HT-29 (cell line): ENCODE data around the gene FGD1. TPM values are rescaled to one million over a fixed set of nuclear protein-coding genes. Genes with fewer than 3 reads are reported as not detected.
A peak's percentile ranks its signal among the peaks of the same experiment; 100 is the strongest.

Source experiments
- DNase-seq: peaks from one replicate; pipeline ENCODE4 v3.0.0-alpha.2; 2015; ENCODE audit warnings: low spot score
- total RNA-seq: library from RNA; depleted of rRNA; stranded (reverse); fragments of >200 nt; shearing (Covaris generic); gene quantifications from 2 replicates; pipeline ENCODE4 v1.2.3, GENCODE V29; 2014

FGD1 gene
- total RNA-seq, 1 experiment from 2014 or later, result 0.18 TPM

GRCh38 chrX:54473993-54474859 lies 21.8 kb downstream of the FGD1 start:
- DNase-seq, result no peak

- DNase-seq, result no peak
Measured at GRCh38 chrX:54470054-54470760, 25.8 kb downstream of the FGD1 start.

DNA sequence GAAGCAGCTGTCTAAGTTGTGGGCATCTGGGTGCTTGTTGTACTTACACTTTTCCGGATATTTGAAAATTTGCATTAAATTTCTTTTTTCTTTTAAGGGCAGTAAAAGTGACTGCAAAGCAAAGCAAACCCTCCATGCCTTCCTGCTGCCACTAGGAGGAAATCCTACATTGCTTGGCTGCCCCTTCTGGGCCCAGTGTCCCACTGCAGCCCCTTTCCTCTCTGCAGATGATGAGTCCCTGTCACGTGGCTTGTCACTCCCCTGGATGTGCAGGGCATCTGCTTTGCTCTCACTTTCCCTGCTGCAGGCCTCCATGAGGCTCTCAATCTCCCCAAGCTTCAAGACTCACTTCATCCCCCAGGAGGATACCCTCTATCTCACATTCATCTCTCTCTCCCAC lies 43.1 kb downstream of the FGD1 start:
- peak; percentile 33 for DNase-seq

GRCh38 chrX:54449929-54450328 lies 46.1 kb downstream of the FGD1 start:
- no peak for DNase-seq

- DNase-seq, result peak; percentile 42
Measured at GRCh38 chrX:54447461-54447860, 48.6 kb downstream of the FGD1 start.

- no peak for DNase-seq
Measured at GRCh38 chrX:54446084-54446483, 50.0 kb downstream of the FGD1 start.

DNA sequence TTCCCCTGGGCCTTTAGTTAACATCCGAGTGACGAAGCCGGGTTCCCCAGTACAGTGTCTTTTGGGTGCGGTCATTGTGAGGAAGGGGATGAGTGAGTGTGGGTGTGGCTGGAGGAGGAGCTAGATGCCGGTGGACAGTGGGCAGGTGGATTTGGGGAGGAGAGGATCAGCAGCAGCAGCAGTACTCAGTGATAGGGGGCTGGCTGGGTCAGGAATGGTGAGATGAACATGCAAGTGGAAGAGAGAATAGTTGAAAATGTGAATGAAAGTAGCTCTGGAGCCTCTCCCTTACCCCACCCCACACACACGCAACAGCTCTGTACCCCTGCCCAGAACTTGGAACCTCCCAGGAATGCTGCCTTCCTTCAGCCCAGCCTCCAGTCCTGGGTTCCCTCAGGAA lies 51.3 kb downstream of the FGD1 start:
- DNase-seq, result no peak

- no peak for DNase-seq
Measured at GRCh38 chrX:54442790-54443189, 53.2 kb downstream of the FGD1 start.

- DNase-seq, result peak; percentile 78
Measured at GRCh38 chrX:54439960-54440871, 55.8 kb downstream of the FGD1 start, which contains the start of gene TSR2. TSS of gene TSR2 (plus strand) at chrX:54440404. CDS start at chrX:54440422, 18 bp downstream.

DNA sequence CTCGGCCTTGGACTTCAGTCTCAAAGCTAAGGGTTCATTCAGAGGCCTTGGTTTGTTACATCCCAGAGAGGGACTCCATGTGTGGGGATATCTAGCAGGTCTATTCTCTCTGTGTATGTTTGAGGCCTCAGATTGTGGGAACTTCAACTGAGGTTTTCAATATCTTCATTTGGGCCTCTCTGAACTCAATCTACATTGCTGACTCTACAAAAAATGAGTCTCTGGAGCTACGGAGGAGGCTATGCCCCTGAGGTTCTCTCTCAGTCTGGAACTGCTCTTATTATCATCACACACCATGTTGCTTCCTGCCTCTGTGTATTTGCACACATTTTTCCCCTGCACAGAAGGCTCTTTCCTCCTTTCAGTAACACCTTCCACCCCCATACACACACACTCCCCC lies 60.9 kb downstream of the FGD1 start:
- no peak for DNase-seq

GRCh38 chrX:54430519-54430918 lies 65.5 kb downstream of the FGD1 start:
- DNase-seq, result no peak

DNA sequence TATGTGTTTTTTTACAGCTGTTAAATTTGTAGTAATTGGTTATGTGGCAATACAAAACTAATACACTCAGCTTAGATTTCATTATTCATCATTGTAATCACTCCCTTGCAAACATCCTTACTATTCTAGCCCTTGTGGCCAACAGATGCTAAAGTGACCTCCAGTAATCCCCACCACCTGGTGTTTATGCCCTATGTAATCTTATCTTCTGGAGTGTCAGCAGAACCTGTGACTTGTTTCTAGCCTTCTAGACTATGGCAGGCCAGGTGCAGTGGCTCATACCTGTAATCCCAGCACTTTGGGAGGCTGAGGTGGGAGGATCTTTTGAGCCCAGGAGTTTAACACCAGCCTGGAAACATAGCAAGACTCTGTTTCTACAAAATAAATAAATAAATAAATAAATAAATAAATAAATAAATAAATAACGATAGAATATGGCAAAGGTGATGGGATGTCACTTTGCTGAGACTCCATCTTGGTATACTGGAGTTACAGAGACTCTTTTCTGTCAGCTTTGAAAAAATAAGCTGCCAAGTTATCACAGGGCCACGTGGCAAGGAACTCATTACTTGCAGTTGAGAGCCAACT lies 68.1 kb downstream of the FGD1 start:
- no peak for DNase-seq

DNA sequence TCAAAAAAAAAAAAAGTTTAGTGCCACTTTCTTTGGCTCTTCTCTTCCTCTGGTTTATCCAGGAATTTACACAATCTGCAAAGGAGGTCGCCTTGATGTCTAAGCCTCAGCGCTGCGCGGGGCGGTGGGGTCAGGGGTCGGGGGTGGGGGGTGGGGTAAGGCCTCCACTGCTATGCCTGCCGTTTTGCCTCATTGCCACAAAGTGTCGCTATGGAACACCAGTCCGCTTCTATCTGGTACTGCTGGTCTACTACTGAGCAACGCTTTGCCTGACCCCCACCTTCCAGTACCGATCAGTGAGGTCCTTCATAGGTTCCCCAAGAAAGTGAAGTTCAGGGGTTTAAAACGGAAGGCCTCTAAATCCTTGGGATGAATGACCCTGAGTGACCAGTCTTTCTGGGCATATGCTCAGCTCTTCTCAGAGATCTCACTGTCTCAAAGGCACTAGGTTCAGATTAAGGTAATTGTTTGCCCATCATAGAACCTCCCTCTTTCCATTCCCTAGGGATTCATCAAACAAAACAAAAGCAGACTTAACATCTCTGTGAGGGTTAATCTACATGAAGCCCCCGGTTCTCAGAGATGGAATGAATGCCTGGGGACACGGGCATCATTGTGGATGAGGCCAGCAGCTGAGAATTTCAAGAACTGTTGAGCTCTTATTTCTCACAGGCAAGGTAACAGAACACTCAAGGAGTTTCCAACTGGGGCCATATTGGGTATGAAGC lies 72.7 kb downstream of the FGD1 start:
- DNase-seq, result no peak

DNA sequence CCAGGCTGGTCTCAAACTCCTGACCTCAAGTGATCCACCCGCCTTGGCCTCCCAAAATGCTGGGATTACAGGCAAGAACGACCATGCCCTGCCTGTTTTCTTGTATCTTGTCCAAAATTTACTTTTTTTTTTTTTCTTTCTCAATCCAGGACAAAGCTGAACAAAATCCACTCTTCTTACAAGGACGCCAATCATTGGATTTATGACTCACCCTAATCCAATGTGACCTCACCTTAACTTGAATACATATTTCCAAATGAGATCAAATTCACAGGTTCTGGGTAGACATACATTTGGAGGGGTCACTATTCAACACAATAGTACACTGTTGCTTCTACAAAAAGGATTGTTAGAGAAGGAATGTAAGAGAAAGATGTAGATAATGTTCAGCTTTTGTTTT lies 73.9 kb downstream of the FGD1 start:
- no peak for DNase-seq

DNA sequence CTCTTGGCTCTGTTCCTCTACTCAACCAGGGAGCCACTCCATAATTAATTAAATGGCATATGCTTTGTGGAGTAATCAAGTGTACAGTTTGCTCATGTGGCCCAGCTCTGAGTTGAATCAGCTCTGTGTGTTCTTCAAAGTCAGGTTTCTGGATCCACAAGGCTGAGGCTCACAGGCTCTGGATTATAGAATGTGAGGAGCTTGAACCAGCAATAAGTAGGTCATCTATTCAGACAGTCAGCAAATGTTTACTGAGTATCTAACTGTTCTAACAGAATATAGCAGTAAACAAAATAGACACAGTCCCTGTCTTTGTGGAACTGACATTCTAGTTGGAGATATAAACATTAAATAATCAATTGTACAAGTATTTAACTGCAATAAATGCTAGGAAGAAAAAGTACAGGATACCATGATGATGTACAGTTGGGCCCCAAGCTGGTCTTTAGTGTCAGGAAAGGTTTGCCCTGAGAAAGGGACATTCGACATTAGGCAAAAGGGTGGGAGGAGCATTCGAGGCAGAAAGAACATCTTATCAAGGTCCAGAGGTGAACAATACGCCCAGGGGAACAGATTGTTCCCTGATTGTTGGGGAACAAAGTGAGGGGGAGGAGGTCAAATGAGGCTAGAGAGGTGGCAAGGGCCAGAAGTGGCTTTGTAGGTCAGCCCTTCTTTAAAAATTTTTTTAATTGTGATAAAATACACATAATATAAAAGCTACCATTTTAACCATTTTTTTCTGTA lies 76.3 kb downstream of the FGD1 start:
- no peak for DNase-seq

- no peak for DNase-seq
Measured at GRCh38 chrX:54416965-54417364, 79.1 kb downstream of the FGD1 start.

GRCh38 chrX:54415534-54416350 lies 80.3 kb downstream of the FGD1 start:
- no peak for DNase-seq

DNA sequence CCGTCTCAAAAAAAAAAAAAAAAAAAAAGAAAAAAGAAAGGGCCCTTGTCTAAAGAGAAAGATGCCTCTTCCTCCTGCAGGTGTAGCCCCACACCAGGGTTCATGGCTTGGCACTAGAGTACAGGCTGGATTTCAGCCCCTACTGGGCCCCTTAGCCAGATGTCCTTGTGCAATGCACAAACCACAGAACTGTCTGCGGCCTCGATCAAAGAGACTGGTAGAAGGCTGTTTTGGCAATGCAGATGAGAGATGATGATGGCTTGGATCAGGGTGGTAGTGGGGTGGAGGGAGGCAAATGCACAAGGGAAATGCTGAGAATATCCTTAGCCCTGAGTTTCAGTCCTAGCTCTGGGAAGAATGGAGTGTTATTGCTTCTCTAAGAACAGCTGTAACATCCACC lies 82.3 kb downstream of the FGD1 start:
- DNase-seq, result no peak

GRCh38 chrX:54411732-54412131 lies 84.3 kb downstream of the FGD1 start:
- no peak for DNase-seq
